ENCODE results near the gene UBE2I. TPM values are rescaled to one million over a fixed set of nuclear protein-coding genes. Genes with fewer than 3 reads are reported as not detected.

The UBE2I gene
- total RNA-seq, 2 donors from 2014 or later: 204 to 206 TPM

DNA sequence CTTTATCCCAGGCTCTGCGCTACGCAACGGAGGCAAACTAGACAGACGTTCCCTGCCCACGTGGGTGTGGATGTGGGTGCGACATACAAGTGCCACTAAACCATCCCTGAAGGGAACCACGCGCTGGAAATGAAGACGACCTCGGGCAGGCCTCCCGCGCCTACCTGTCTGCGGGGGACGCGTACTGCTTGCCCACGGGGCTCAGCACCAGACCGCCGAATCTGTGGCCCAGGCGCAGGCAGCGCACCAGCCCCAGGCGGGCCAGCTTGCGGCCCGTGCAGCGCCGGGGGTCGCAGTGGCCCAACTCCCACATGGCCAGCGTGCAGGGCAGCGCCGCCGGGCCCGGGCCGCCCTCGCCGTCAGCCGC is 41.8 kb downstream of the UBE2I start:
- Mint-ChIP-seq H3K36me3 (ENCODE audit: low read depth) (peaks cover 18% of the 10 kb centered on the region), H3K4me1 (peaks cover 15% of the 10 kb centered on the region), H3K4me3 (peak overlapping the region; percentile 76), H3K27me3 (no peaks in the 10 kb centered on the region), H3K9me3 (no peaks in the 10 kb centered on the region), H3K27ac (peak overlapping the region; percentile 59)
- ATAC-seq (replicated peaks): peak; percentile 19

DNA sequence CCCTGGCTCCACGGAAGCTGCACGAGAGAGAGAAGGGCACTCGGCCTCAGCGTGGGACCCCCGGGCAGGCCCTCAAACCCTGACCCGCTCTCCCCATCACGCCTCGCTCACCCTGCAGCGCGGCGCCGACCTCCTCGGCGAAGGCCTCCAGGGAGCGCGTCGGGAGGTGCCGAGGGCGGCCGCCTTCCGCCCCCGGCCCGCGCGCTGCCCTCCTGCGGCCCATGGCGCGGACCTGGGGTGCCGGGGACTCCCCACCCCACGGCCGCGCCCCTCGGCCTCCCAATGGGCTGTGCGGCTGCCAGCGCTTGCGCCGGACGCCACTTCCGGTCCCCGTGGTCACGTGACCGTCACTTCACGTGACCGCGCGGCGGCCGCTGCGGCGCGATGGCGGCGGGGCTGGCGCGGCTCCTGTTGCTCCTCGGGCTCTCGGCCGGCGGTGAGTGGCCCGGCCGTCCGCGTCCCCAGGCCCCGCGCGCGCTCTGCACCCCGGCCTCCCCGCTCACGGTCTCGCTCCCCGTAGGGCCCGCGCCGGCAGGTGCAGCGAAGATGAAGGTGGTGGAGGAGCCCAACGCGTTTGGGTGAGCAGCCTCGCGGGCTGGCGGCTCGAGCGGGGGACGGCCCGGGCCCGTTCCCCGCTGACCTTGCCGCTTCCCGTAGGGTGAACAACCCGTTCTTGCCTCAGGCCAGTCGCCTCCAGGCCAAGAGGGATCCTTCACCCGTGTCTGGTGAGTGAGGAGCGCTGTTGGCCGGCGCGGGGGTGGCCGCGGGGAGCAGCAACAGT is 42.3 kb downstream of the UBE2I start, which contains the start of the genes GNPTG and TSR3:
Gene GNPTG, plus strand, starts transcription at position 350 of the 781 bp plus-strand sequence. Its CDS starts 35 bp downstream, at position 385.
Gene TSR3, minus strand, starts transcription at position 297 of the 781 bp plus-strand sequence. Its CDS starts 74 bp downstream, at position 223.
- H3K27ac Mint-ChIP-seq: peak within 1 kb of the TSS; percentile 92
- peaks cover 18% of the 10 kb centered on the region for H3K36me3 Mint-ChIP-seq (ENCODE audit: low read depth)
- ATAC-seq (replicated peaks): peak; percentile 96
- H3K4me3 Mint-ChIP-seq: peak within 1 kb of the TSS; percentile 86
- no peaks in the 10 kb centered on the region for H3K27me3 Mint-ChIP-seq
- peaks cover 15% of the 10 kb centered on the region for H3K4me1 Mint-ChIP-seq
- H3K9me3 Mint-ChIP-seq: no peaks in the 10 kb centered on the region

DNA sequence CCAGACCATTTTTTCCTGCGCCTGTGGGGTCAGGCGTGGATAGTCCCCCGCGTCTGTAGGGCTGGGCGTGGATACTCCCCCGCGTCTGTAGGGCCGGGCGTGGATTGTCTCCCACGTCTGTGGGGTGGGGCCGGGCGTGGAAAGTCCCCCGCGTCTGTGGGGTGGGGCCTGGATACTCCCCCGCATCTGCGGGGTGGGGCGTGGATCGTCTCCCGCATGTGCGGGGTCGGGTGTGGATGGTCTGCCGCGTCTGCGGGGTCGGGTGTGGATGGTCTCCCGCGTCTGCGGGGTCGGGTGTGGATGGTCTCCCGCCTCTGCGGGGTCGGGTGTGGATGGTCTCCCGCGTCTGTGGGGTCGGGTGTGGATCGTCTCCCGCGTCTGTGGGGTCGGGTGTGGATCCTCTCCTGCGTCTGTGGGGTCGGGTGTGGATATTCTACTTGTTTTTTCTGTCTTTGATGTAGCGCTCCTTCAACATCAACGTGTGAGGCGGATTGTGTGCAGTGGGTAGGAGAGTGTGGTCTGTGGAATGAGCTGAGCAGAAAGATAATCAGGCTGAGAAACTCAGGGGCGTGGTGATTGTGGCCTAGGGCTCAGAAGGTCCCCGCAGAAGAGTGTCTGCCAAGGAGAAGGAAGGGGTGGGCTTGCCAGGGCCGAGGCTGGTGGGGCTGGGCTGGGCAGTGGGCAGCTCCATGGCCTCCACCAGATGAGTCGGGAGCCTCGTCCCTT is 45.5 kb downstream of the UBE2I start:
- no peak for ATAC-seq (replicated peaks)
- Mint-ChIP-seq H3K4me1 (peaks cover 15% of the 10 kb centered on the region), H3K4me3 (no peak overlapping the region), H3K36me3 (ENCODE audit: low read depth) (peaks cover 25% of the 10 kb centered on the region), H3K9me3 (no peaks in the 10 kb centered on the region), H3K27me3 (no peaks in the 10 kb centered on the region), H3K27ac (peak overlapping the region; percentile 25)

DNA sequence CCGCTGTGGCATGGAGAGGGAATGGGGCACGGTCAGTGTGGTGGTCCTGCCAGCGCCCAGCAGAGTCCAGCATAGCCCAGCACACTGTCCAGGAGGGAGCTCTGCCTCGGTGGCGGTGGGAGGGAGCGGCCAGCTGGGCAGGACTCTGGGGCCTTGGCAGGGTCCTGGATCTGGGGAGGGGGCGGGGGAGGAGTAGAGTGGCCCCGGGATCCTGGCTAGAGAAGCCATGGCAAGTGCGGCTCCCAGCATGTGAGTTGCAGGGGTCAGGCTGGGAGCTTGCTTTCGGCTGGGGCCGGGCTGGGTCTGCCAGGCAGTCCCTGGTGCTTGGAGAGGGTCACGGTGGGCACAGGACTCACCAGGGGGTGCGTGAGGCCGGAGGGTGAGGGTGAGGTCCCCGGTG is 46.2 kb downstream of the UBE2I start:
- no peak for ATAC-seq (replicated peaks)
- Mint-ChIP-seq H3K4me3 (no peak overlapping the region), H3K4me1 (peaks cover 15% of the 10 kb centered on the region), H3K27me3 (no peaks in the 10 kb centered on the region), H3K27ac (no peak overlapping the region), H3K36me3 (ENCODE audit: low read depth) (peaks cover 24% of the 10 kb centered on the region), H3K9me3 (no peaks in the 10 kb centered on the region)

DNA sequence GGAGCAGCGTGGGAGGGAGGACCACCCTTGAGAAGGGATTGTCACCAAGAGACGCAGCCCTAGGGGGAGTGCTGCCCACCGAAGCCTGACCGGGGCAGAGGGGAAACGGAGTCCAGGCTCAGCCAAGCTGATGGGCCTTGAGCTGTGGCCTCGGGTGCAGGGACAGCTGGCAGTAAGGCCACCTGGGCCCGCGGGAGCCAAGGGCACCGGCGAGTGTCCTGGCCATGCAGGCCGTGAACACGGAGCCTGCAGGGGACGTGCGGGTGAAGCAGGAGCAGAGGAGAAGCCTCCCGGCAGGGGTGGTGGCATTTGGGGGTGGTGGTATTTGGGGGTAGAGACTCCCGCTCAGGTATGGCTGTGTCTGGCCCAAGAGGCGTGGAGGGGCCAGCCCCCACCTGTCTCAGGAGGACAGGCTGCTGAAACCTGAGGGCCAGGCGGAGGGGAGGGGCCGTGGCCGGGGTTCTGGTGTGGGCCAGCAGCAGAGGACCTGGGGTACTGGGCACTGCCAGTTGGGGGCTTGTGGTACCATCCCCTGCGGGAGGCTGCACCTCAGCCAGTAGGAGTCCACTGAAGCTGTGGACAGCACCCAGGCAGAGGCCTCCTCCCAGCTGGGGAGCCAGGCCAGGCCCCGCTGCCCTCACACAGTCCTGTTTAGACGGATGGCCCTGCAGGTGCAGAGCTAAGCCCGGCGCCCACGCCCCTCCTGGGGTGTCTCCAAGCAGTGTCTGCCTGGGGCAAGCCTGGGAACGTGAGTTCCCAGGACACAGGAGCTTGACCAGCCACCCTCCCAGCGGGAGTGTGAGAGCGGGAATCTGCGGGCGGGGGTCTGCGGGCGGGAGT is 46.8 kb downstream of the UBE2I start:
- Mint-ChIP-seq H3K27me3 (no peaks in the 10 kb centered on the region), H3K4me3 (no peak overlapping the region), H3K9me3 (no peaks in the 10 kb centered on the region), H3K27ac (no peak overlapping the region), H3K36me3 (ENCODE audit: low read depth) (peaks cover 24% of the 10 kb centered on the region), H3K4me1 (peaks cover 15% of the 10 kb centered on the region)
- ATAC-seq (replicated peaks): no peak

DNA sequence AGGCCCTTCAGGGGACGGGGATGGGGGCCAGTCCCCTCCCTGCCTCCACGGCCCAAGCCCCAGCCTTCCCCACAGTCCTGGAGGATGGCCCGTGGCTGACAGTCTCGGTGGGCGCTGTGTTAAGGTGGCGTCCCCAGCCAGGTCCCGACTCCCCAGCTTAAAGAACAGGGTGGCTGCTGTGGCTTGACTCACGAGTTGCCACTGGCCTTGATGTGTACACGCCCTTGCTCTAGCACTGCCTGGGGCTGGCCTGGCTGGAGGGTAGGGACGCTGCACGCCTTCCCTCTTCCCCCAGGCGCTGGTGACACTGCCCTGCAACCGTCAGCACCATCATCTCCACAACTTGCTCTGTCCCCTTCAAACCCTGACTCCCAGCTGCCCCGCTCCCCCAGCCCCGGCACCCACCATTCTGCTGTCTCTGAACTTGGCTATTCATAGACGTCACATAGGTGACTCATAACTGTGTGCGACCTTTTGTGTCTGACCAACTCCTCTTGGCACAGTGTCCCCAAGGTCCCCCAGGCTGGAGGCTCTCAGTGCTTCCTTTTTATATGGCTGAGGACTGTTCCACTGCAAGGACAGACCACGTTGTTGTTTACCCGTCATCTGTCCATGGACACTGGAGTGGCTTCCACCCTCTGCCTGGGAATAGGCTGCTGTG is 48.6 kb downstream of the UBE2I start:
- Mint-ChIP-seq H3K4me1 (peaks cover 14% of the 10 kb centered on the region), H3K27ac (no peak overlapping the region), H3K4me3 (no peak overlapping the region), H3K36me3 (ENCODE audit: low read depth) (peaks cover 24% of the 10 kb centered on the region), H3K27me3 (no peaks in the 10 kb centered on the region), H3K9me3 (no peaks in the 10 kb centered on the region)
- peak; percentile 42 for ATAC-seq (replicated peaks)

DNA sequence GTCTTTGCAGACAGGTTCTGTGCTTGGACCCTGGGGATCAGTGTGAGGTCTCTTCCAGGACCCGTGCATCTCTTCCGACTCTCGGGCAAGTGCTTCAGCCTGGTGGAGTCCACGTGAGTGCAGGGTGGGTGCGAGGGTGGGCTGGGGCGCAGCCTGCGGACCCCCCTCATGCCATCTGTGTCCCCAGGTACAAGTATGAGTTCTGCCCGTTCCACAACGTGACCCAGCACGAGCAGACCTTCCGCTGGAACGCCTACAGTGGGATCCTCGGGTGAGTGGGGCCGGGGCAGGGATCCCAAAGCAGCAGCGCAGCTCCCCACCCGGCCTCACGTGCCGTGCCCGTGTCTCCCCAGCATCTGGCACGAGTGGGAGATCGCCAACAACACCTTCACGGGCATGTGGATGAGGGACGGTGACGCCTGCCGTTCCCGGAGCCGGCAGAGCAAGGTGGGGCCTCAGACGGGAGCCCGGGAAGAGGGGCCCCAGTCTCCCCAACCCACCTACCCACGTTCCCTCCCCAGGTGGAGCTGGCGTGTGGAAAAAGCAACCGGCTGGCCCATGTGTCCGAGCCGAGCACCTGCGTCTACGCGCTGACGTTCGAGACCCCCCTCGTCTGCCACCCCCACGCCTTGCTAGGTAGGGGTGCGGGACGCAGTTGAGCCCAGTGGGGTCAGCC is 52.4 kb downstream of the UBE2I start:
- Mint-ChIP-seq H3K27me3 (no peaks in the 10 kb centered on the region), H3K4me3 (no peak overlapping the region), H3K36me3 (ENCODE audit: low read depth) (peaks cover 57% of the 10 kb centered on the region), H3K9me3 (no peaks in the 10 kb centered on the region), H3K4me1 (no peaks in the 10 kb centered on the region), H3K27ac (no peak overlapping the region)
- no peak for ATAC-seq (replicated peaks)

DNA sequence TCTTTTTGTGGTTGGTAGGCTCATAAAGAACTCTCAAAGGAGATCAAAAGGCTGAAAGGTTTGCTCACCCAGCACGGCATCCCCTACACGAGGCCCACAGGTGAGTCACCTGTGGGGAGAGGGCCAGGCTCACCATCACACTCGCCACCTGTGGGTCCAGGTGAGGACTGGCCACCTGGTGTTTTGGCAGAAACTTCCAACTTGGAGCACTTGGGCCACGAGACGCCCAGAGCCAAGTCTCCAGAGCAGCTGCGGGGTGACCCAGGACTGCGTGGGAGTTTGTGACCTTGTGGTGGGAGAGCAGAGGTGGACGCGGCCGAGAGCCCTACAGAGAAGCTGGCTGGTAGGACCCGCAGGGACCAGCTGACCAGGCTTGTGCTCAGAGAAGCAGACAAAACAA is 53.4 kb downstream of the UBE2I start:
- Mint-ChIP-seq H3K27ac (no peak overlapping the region), H3K27me3 (no peaks in the 10 kb centered on the region), H3K36me3 (ENCODE audit: low read depth) (peaks cover 57% of the 10 kb centered on the region), H3K4me1 (no peaks in the 10 kb centered on the region), H3K4me3 (no peak overlapping the region), H3K9me3 (no peaks in the 10 kb centered on the region)
- ATAC-seq (replicated peaks): no peak

DNA sequence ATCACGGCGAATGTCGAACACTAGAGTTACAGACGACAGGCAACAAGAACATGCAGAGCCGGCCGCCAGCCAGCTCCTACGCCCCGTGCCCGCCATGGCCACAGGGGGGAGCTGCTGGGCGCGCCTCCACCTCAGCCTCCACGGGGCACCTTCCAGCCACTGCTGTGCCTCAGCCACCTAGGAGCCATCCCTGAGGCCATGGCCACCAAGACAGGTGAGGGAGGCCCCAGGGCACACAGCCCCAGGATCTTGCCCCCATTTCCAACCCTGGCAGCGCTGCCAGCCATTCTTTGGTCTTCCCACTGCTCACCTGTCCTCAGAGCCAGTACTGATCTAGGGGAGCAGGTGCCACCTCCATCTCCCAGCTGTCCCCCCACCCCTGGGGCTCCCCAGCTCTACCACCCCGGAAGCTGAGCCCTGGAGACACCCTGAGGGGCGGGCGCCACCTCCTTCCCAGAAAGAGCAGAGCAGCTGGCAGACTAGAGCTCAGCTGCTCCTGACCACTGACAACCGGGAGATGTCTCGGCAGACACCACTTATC is 54.1 kb downstream of the UBE2I start:
- Mint-ChIP-seq H3K27me3 (no peaks in the 10 kb centered on the region), H3K27ac (no peak overlapping the region), H3K4me1 (no peaks in the 10 kb centered on the region), H3K36me3 (ENCODE audit: low read depth) (peaks cover 57% of the 10 kb centered on the region), H3K9me3 (no peaks in the 10 kb centered on the region), H3K4me3 (no peak overlapping the region)
- ATAC-seq (replicated peaks): peak; percentile 97

DNA sequence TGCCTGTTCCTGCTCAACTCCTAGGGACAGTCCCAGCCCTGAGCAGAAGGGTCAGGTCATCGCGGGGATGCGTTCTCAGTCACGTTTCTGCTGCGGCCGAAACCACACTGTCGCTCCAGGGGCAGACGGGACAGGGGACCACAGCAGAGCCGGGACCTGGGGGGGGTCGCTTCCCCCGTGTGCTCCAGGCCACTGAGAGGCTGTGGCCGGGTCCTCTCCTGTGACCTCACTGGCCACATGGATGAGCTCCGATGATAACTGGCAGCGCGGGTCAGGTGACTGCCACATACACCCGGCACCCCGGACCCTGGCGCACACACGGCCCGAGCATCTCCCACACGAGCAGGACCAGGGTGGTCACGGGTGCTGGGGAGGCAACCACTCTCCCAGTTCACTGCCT is 55.1 kb downstream of the UBE2I start:
- peaks cover 54% of the 10 kb centered on the region for H3K36me3 Mint-ChIP-seq (ENCODE audit: low read depth)
- no peak overlapping the region for H3K4me3 Mint-ChIP-seq
- H3K4me1 Mint-ChIP-seq: no peaks in the 10 kb centered on the region
- no peaks in the 10 kb centered on the region for H3K27me3 Mint-ChIP-seq
- no peaks in the 10 kb centered on the region for H3K9me3 Mint-ChIP-seq
- H3K27ac Mint-ChIP-seq: no peak overlapping the region
- ATAC-seq (replicated peaks): no peak

DNA sequence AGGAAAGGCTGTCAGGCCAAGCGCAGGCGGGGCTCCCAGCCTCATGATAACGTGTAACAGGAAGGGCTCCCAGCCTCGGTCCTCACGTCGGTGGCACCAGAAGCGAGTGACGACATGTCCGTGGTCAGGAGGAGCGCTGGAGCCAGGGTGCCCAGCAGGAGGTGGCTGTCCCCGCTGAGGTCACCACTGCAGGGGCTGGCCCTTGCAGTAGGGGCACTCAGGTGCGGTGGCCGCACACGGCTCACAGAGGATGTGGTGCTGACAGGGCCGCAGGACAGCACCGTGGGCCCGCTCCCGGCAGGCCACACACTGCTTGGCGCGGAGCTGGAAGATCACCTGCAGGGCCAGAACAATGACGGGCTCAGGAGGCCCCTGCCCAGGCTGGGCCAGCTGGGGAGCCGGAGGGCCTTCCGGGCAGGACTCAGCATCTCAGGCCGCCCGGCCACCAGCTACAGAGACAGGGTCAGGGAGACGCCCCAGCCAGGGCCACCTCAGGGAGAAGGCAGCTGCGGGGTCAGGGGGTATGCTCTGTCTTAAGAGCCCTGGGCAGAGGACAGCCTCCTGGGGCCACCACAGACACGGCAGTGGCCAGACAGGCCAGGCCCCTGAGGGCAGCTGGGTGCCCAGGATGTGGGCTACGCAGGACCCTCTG is 56.8 kb downstream of the UBE2I start:
- Mint-ChIP-seq H3K27ac (peak overlapping the region; percentile 65), H3K9me3 (no peaks in the 10 kb centered on the region)

DNA sequence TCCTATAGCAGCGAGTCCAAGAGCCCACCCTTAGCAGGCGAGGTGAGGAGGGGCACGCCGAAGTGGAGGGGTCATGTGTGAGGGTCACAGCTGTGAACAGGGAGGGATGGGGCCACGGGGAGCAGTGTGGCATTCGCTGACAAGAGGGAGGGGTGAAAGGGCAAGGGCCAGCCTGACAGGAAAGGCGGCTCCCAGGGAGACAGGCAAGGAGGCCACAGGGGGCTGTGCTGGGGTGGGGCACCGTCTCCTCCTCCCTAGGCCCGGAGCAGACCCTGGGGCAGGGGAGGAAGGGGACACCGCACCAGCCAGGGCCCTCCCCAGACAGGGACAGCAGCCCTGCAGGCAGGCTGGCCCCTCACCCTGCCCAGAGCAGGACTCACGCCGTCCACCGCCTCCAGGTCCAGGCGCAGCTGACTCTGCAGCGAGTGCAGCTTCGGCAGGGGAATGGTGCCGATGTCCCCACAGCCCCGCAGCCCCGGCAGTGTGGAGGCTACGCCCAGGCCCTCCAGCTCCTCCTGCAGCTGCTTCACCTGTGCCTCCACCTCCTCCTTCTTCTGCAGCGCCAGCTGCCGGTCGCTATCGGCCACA is 57.4 kb downstream of the UBE2I start:
- H3K4me1 Mint-ChIP-seq: no peaks in the 10 kb centered on the region
- no peak overlapping the region for H3K4me3 Mint-ChIP-seq
- H3K9me3 Mint-ChIP-seq: no peaks in the 10 kb centered on the region
- no peak for ATAC-seq (replicated peaks)
- no peaks in the 10 kb centered on the region for H3K27me3 Mint-ChIP-seq
- H3K36me3 Mint-ChIP-seq (ENCODE audit: low read depth): peaks cover 67% of the 10 kb centered on the region
- H3K27ac Mint-ChIP-seq: no peak overlapping the region

More for the DNA sequence above, 56.8 kb downstream of the UBE2I start:
- Mint-ChIP-seq H3K4me3 (no peak overlapping the region), H3K4me1 (no peaks in the 10 kb centered on the region), H3K27me3 (no peaks in the 10 kb centered on the region), H3K36me3 (ENCODE audit: low read depth) (peaks cover 61% of the 10 kb centered on the region)
- no peak for ATAC-seq (replicated peaks)

Measured in activated T-helper 17 cell treated with anti-CD3 and anti-CD28 coated beads, Interleukin-2, amount 50 U/mL, for 72 hours (primary cell).